ENCODE results near the gene DHX35.
"Not testable (repeated sequence)": the region's sequence is repeated elsewhere in the genome, so short reads cannot be mapped to it uniquely, and the experiment has no call there.

Gene DHX35

DNA sequence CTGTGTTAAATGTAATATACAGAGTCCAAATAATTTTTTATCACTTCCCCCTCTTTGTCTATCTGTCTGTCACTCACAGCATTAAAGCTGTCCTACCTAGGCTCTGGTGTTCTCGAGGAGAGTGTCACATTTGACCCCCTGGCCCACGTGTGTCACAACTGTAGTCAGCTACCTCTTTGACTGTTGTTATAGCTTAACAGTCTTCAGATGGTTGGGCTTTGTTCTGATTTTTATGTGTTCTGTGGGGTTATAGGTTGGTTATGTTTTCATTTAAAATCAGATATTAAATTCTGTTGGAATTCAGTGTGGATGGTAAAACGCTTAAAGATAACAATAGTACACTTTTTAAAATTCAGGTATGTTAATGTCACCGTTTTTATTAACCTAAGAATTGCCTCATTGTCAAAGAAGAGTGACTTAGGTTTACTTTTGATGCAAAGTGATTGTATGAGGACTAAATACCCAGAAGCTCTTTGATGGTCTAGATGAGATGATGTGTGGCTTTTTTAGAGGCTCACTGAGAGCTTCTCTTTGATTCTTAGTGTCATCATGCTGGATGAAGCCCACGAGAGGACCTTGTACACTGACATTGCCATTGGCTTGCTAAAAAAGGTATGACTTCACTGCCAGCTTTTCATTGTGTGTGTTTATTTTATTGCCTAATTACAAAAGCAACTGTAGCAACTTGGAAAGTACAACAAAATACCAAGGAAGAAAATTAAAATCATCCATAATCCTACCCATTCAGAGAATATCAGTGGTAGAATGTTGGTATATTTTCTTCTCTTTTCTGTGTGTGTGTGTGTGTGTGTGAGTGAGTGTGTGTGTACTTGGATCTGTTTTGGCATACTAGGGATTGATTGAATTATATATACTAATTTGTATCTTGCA, 29.9 kb downstream of the DHX35 start:
- no peak for TF ChIP-seq RARB (CRISPR knock-in tag; IDR thresholded peaks at IDR 0.05)
- no peak for TF ChIP-seq BACH2 (CRISPR knock-in tag; IDR thresholded peaks at IDR 0.05; ENCODE audit: borderline replicate concordance)
- no peak for TF ChIP-seq ZFP3 (CRISPR knock-in tag; IDR thresholded peaks at IDR 0.05)
- TF ChIP-seq TOX (CRISPR knock-in tag; IDR thresholded peaks at IDR 0.05; ENCODE audit: borderline replicate concordance): no peak
- TF ChIP-seq GLIS3 (CRISPR knock-in tag; IDR thresholded peaks at IDR 0.05): no peak
- no peak for TF ChIP-seq ARNTL (CRISPR knock-in tag; IDR thresholded peaks at IDR 0.05; ENCODE audit: borderline replicate concordance, low read depth)
- TF ChIP-seq SNAI2 (CRISPR knock-in tag; IDR thresholded peaks at IDR 0.05): no peak
- no peak for TF ChIP-seq ESRRG (CRISPR knock-in tag; IDR thresholded peaks at IDR 0.05)
- TF ChIP-seq CSRNP3 (CRISPR knock-in tag; IDR thresholded peaks at IDR 0.05): no peak
- ATAC-seq: no peak

DNA sequence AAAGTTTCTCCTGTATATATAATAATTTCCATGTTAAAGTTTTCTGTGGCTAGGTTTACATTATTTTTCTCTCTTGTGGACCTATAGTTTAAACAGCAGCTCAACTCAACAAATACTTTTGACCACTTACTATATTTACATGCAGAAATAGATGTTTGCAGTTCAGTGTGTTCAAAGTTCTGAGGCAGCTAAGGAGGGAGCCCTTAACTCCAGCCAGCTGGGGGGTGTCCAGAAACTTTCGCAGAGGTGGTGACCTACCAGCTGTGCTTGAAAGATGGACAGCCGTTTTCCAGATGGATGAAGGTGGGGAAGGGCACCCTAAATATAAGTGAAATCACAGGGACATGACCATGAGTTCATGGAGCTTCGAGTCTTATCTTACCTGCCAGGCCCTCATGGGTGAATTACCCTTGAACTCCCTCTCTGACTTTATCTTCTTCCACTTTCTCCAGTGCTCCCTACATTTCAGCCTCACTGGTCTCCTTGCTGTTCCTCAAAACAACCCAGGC, 33.4 kb downstream of the DHX35 start:
- no peak for ATAC-seq
- no peak for TF ChIP-seq RARB (CRISPR knock-in tag; IDR thresholded peaks at IDR 0.05)
- TF ChIP-seq TOX (CRISPR knock-in tag; IDR thresholded peaks at IDR 0.05; ENCODE audit: borderline replicate concordance): no peak
- no peak for TF ChIP-seq ARNTL (CRISPR knock-in tag; IDR thresholded peaks at IDR 0.05; ENCODE audit: borderline replicate concordance, low read depth)

DNA sequence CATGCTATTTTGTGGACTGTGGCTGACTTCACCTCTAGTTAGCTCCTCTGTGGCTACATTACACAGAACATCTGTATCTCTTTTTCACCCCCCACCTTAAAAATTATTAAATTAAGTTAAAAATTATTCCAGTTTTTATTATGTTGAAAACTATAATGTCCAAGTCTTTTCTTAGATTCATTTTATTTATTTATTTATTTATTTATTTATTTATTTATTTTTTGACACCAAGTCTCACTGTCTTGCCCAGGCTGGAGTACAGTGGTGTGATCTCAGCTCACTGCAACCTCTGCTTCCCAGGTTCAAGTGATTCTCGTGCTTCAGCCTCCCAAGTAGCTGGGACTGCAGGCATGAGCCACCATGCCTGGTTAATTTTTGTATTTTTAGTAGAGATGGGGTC, 34.7 kb downstream of the DHX35 start:
- not testable (repeated sequence) for ATAC-seq

DNA sequence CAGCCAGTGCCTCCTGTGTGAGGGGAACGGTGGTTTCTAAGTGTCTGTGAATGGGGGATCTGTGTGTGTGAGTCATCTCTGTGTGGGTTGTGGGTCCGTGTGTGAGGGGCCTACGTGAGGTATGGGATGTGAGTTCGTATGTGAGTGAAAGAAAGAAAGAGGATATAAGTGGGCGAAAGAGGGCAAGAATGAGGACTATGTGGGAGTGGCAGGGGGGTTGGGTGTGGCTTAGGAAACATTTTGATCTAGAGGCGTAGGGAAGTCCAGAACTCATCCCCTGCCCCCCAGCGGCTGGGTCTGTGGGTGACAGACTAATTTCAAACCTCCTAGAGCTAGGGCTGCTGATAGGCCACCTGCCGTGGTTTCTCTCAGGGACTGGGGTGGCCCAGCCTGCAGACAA, 35.5 kb downstream of the DHX35 start:
- no peak for ATAC-seq
- TF ChIP-seq, protein P1, sequence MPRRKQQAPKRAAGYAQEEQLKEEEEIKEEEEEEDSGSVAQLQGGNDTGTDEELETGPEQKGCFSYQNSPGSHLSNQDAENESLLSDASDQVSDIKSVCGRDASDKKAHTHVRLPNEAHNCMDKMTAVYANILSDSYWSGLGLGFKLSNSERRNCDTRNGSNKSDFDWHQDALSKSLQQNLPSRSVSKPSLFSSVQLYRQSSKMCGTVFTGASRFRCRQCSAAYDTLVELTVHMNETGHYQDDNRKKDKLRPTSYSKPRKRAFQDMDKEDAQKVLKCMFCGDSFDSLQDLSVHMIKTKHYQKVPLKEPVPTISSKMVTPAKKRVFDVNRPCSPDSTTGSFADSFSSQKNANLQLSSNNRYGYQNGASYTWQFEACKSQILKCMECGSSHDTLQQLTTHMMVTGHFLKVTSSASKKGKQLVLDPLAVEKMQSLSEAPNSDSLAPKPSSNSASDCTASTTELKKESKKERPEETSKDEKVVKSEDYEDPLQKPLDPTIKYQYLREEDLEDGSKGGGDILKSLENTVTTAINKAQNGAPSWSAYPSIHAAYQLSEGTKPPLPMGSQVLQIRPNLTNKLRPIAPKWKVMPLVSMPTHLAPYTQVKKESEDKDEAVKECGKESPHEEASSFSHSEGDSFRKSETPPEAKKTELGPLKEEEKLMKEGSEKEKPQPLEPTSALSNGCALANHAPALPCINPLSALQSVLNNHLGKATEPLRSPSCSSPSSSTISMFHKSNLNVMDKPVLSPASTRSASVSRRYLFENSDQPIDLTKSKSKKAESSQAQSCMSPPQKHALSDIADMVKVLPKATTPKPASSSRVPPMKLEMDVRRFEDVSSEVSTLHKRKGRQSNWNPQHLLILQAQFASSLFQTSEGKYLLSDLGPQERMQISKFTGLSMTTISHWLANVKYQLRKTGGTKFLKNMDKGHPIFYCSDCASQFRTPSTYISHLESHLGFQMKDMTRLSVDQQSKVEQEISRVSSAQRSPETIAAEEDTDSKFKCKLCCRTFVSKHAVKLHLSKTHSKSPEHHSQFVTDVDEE (CRISPR knock-in tag; IDR thresholded peaks at IDR 0.05): no peak

DNA sequence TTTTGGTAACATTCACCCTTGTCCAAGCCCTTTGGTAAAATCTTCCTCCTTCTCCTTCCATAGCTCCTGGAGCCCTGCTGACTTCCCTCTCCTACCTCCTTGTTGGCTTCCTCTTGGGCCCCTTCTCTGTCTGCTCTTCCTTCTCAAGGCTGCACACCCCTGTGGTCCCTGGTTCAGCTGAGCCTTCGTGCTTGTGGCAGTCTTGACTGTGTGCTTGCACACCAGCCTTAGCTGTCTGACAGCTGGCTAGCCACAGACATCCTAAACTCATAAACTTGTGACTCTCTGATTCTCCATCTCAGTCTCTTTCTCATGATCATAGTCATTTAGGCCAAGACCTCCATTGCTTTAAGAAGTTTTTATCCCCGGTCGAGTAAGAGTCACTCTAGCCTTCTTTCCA, 37.1 kb downstream of the DHX35 start:
- ATAC-seq: no peak
- no peak for TF ChIP-seq PATZ1 (CRISPR knock-in tag; IDR thresholded peaks at IDR 0.05; ENCODE audit: borderline replicate concordance)
- no peak for TF ChIP-seq ISL1 (CRISPR knock-in tag; IDR thresholded peaks at IDR 0.05)
- no peak for TF ChIP-seq ZNF70 (CRISPR knock-in tag; IDR thresholded peaks at IDR 0.05)
- TF ChIP-seq TCF4 (CRISPR knock-in tag; IDR thresholded peaks at IDR 0.05; ENCODE audit: borderline replicate concordance): no peak
- TF ChIP-seq BACH2 (CRISPR knock-in tag; IDR thresholded peaks at IDR 0.05; ENCODE audit: borderline replicate concordance): no peak
- TF ChIP-seq ESRRG (CRISPR knock-in tag; IDR thresholded peaks at IDR 0.05): no peak
- TF ChIP-seq POU6F1 (CRISPR knock-in tag; IDR thresholded peaks at IDR 0.05; ENCODE audit: borderline replicate concordance, low read depth): no peak
- no peak for TF ChIP-seq ZFP30 (CRISPR knock-in tag; IDR thresholded peaks at IDR 0.05)
- TF ChIP-seq GLIS3 (CRISPR knock-in tag; IDR thresholded peaks at IDR 0.05): no peak
- no peak for TF ChIP-seq ZFP3 (CRISPR knock-in tag; IDR thresholded peaks at IDR 0.05)
- no peak for TF ChIP-seq OSR1 (CRISPR knock-in tag; IDR thresholded peaks at IDR 0.05)
- no peak for TF ChIP-seq ARNTL (CRISPR knock-in tag; IDR thresholded peaks at IDR 0.05; ENCODE audit: borderline replicate concordance, low read depth)
- no peak for TF ChIP-seq TOX (CRISPR knock-in tag; IDR thresholded peaks at IDR 0.05; ENCODE audit: borderline replicate concordance)
- no peak for TF ChIP-seq ZNF8 (CRISPR knock-in tag; IDR thresholded peaks at IDR 0.05)
